GM12874 (cell line): ENCODE measurements around the gene ROBO2.

Experiments used
- TF ChIP-seq, protein P1 (sequence below): IDR thresholded peaks from 2 replicates; pipeline ENCODE4 v1.5.1; 2011; ENCODE audit warnings: low read depth, mild to moderate bottlenecking, control low read depth, low read length, moderate library complexity; ENCODE audit not compliant: insufficient read depth

Gene ROBO2

DNA sequence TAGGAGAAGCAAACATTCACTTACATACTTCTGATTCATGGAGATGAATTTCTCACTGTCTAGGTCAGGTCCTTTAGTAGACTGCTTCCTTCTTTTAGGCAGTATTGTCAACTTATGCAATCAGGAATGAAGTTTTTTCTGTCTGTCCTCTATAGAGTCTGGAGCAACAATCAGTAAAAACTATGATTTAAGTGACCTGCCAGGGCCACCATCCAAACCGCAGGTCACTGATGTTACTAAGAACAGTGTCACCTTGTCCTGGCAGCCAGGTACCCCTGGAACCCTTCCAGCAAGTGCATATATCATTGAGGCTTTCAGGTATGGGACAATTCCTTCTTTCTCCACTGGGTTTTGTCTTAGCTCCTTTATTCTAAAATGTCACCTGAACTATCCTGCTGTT lies 523.1 kb downstream of the ROBO2 start:
- TF ChIP-seq, protein P1, sequence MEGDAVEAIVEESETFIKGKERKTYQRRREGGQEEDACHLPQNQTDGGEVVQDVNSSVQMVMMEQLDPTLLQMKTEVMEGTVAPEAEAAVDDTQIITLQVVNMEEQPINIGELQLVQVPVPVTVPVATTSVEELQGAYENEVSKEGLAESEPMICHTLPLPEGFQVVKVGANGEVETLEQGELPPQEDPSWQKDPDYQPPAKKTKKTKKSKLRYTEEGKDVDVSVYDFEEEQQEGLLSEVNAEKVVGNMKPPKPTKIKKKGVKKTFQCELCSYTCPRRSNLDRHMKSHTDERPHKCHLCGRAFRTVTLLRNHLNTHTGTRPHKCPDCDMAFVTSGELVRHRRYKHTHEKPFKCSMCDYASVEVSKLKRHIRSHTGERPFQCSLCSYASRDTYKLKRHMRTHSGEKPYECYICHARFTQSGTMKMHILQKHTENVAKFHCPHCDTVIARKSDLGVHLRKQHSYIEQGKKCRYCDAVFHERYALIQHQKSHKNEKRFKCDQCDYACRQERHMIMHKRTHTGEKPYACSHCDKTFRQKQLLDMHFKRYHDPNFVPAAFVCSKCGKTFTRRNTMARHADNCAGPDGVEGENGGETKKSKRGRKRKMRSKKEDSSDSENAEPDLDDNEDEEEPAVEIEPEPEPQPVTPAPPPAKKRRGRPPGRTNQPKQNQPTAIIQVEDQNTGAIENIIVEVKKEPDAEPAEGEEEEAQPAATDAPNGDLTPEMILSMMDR = no peak

DNA sequence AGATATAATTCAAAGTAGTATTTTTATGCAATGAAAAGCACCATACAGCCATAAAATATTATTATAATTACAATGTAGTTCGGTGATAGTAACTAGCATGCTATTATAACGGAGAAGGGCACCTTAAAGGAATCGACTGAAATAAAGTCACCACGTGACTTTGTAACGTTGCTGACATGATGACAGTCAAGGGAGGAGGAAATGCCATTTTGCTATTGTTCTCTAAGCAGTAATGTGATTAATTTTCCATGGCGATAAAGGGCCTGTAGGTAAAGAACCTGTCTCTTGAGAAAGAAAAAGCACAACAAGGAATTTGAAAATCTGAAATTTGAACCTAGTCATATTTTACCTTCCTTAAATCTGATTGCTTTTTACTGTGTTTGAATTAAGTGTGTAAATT lies 526.2 kb downstream of the ROBO2 start:
- TF ChIP-seq, protein P1 = no peak

DNA sequence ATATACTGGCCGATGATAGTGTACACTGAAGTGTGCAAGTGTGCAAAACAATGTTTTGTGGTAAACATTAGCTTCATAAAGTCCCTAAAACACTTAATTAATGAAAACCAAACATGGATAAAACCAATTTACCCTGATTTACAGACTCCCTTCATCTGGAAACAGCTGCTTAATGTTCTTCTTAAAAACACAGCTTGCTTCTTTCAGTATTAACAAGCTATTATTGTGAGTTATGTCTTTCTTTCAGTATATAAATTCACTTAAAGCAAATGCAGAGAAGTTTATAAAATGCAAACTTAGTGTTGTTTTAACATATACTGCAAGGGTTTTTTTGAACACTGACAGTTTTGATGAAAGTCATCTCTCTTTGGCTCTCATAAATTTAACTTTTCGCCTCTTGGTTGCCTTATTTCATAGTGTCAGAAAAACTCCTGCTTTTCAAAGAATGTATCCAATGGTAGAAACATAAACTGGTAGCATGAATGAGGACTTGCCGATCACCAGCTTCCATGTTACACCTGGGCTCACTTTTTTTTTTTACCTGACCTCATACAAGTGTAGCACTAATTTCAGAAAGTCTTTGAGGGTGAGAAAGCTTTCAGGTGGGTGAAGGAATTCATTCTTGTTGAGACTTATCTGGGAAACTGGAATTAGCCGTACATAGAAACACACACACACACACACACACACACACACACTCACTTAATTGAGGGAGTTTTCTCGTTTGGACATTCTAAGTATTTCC lies 532.2 kb downstream of the ROBO2 start:
- TF ChIP-seq, protein P1 = no peak

DNA sequence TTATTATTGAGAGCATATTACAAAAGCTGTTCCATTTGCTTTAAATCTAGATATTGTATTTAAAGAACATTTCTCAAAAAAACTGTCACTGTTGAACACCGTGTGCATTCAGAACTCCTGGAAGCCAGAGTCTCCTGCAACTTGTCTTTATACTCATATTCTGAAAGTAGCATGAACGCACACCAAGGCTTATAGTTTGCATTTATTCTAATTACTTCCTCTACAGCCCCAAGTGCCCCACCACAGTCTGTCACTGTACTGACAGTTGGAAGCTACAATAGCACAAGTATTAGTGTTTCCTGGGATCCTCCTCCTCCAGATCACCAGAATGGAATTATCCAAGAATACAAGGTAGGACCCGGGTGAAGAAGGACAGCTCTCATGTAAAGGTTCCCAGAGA lies 537.4 kb downstream of the ROBO2 start:
- TF ChIP-seq, protein P1 = no peak

DNA sequence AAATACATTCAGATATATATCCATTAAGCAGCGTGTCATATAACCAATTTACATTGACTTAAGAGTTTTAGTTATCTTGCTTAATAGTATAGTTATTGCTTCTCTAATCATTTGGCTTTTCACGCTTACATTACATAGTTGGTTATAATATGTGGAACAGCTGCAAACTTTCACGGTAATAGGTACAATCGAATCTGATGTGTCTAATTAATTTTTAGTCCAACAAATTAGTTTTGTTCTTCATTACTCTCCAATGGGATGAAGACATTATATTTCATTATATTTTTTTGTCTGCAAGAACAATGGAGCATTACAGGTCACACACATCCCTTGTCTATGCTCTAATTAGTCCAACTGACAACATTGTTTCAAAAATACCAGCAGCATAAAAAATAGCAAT lies 546.3 kb downstream of the ROBO2 start:
- TF ChIP-seq, protein P1 = no peak

DNA sequence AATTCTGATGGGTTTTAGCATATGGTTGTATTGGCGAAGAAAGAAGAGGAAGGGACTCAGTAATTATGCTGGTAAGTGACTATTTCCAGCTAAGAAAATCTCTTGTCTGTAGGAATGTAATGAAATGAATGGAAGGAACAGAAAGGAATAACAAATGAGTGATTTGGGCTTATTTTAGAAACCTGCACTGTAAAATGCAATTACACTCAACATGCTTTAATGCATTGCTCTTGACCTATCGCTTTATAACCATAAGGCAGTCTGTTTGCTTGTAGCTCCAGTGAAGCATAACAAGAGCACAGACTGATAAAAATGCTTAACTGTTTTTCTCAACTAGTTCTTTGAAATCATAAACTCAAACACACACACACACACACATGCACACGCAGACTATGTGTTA lies 549.0 kb downstream of the ROBO2 start:
- TF ChIP-seq, protein P1 = no peak

DNA sequence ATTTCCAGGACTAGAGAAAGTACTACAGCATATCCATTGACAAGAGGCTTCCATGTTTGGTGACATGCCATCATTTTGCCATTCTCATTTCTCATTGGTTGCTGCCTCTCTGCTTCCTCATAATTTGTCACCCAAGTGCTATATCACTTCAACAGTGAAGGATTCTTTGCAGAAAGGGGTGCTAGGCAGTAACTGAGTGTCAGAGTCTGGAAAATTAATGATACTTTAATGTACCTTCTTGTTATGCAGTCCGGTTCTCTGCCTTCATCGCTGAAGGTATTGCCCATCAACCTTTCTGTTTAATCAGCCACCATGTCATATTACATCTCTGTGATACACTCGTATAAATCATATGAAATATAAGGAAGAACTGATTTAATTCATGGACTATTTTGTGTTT lies 550.3 kb downstream of the ROBO2 start:
- TF ChIP-seq, protein P1 = no peak

DNA sequence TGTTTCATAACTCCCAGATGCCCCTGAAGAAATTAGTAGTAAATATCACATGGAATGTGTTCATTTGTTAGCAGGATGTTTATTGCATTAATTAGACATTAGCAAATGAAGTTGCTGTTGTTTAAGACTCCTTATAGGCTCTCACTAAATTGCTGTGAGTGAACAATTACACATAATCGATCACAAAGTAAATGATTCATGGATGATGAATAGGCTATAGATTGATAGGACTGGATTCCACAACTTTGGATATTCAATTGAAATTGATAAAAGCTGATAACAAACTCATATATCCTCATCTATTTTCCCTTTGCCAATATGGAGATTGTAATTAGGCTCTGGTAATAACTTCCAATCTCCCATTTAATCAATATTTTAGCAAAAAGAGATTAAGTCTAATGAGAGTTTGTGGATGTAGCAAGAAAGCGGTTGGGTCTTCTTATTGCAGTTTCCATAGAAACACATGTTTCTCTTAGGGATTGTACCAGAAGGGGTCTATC lies 555.5 kb downstream of the ROBO2 start:
- TF ChIP-seq, protein P1 = no peak
